GM18520 (cell line): Measurements from ENCODE around the gene HHIPL1.
A peak's percentile ranks its signal among the peaks of the same experiment; 100 is the strongest.

ENCODE experiments used
- ATAC-seq: cut with Tn5 transposase; IDR thresholded peaks from one replicate; pipeline ENCODE4 v1.9.1; 2021; ENCODE audit not compliant: unreplicated experiment

The HHIPL1 gene

GRCh38 chr14:99644723-99645544 is at the start of gene HHIPL1:
HHIPL1 (plus strand) TSS chr14:99645129; CDS start chr14:99645208, 79 bp downstream.
- ATAC-seq, result no peak

- ATAC-seq, result no peak
These were observed 49.4 kb upstream of the HHIPL1 start for GRCh38 chr14:99595524-99595923.

GRCh38 chr14:99596071-99596627 is 48.8 kb upstream of the HHIPL1 start:
- ATAC-seq, result no peak

GRCh38 chr14:99596772-99597171 is 48.2 kb upstream of the HHIPL1 start:
- ATAC-seq, result no peak

GRCh38 chr14:99597911-99598600 is 46.9 kb upstream of the HHIPL1 start:
- ATAC-seq, result no peak

- no peak for ATAC-seq
These were observed 46.2 kb upstream of the HHIPL1 start for GRCh38 chr14:99598774-99599173.

- no peak for ATAC-seq
These were observed 45.5 kb upstream of the HHIPL1 start for GRCh38 chr14:99599393-99599792.

- ATAC-seq, result no peak
These were observed 44.6 kb upstream of the HHIPL1 start for GRCh38 chr14:99600232-99600888.

GRCh38 chr14:99601361-99601831 is 43.5 kb upstream of the HHIPL1 start:
- no peak for ATAC-seq

- ATAC-seq, result no peak
These were observed 42.7 kb upstream of the HHIPL1 start for GRCh38 chr14:99602054-99602787.

- no peak for ATAC-seq
These were observed 42.0 kb upstream of the HHIPL1 start for GRCh38 chr14:99602788-99603415.

- no peak for ATAC-seq
These were observed 41.3 kb upstream of the HHIPL1 start, which contains the start of gene CCDC85C for GRCh38 chr14:99603471-99604277. CCDC85C (minus strand) TSS chr14:99604207; CDS start chr14:99603959, 248 bp downstream.

GRCh38 chr14:99604278-99604765 is 40.6 kb upstream of the HHIPL1 start:
- ATAC-seq, result peak; percentile 81

GRCh38 chr14:99604766-99605298 is 40.1 kb upstream of the HHIPL1 start:
- no peak for ATAC-seq

GRCh38 chr14:99605299-99605961 is 39.5 kb upstream of the HHIPL1 start:
- ATAC-seq, result no peak

- no peak for ATAC-seq
These were observed 38.6 kb upstream of the HHIPL1 start for GRCh38 chr14:99606359-99606758.

GRCh38 chr14:99608591-99608990 is 36.3 kb upstream of the HHIPL1 start:
- ATAC-seq, result no peak
